ENCODE results near the gene GRK2. TPM values are rescaled to one million over a fixed set of nuclear protein-coding genes. Genes with fewer than 3 reads are reported as not detected.
"Not testable (repeated sequence)": the region's sequence is repeated elsewhere in the genome, so short reads cannot be mapped to it uniquely, and the experiment has no call there.

The GRK2 gene
- total RNA-seq, 1 donor from 2014 or later: 35.7 TPM

- DNase-seq (ENCODE audit: low read depth, low spot score): no peak
Measured at GRCh38 chr11:67253872-67254624, 12.2 kb upstream of the GRK2 start.

GRCh38 chr11:67254798-67255197, 11.5 kb upstream of the GRK2 start:
- DNase-seq (ENCODE audit: low read depth, low spot score): no peak

GRCh38 chr11:67255353-67255752, 10.9 kb upstream of the GRK2 start:
- no peak for DNase-seq (ENCODE audit: low read depth, low spot score)

- DNase-seq (ENCODE audit: low read depth, low spot score): no peak
Measured at GRCh38 chr11:67255864-67256263, 10.4 kb upstream of the GRK2 start.

GRCh38 chr11:67256477-67257135, 9.7 kb upstream of the GRK2 start:
- DNase-seq (ENCODE audit: low read depth, low spot score): no peak

GRCh38 chr11:67260406-67260805, 5.9 kb upstream of the GRK2 start:
- DNase-seq (ENCODE audit: low read depth, low spot score): no peak

- DNase-seq (ENCODE audit: low read depth, low spot score): not testable (repeated sequence)
Measured at GRCh38 chr11:67260885-67261639, 5.2 kb upstream of the GRK2 start.

- DNase-seq (ENCODE audit: low read depth, low spot score): no peak
Measured at GRCh38 chr11:67261640-67261945, 4.7 kb upstream of the GRK2 start.

GRCh38 chr11:67261946-67262681, 4.2 kb upstream of the GRK2 start:
- no peak for DNase-seq (ENCODE audit: low read depth, low spot score)

GRCh38 chr11:67262731-67263675, 3.3 kb upstream of the GRK2 start:
- DNase-seq (ENCODE audit: low read depth, low spot score): peak; percentile 36

- no peak for DNase-seq (ENCODE audit: low read depth, low spot score)
Measured at GRCh38 chr11:67264260-67264659, 2.0 kb upstream of the GRK2 start.

- no peak for DNase-seq (ENCODE audit: low read depth, low spot score)
Measured at GRCh38 chr11:67264877-67265632, 1.2 kb upstream of the GRK2 start.

- no peak for DNase-seq (ENCODE audit: low read depth, low spot score)
Measured at GRCh38 chr11:67265633-67266448, 432 bp upstream of the GRK2 start.

GRCh38 chr11:67267188-67268080, 1.2 kb downstream of the GRK2 start:
- no peak for DNase-seq (ENCODE audit: low read depth, low spot score)

- DNase-seq (ENCODE audit: low read depth, low spot score): no peak
Measured at GRCh38 chr11:67268081-67268961, 2.0 kb downstream of the GRK2 start.

- no peak for DNase-seq (ENCODE audit: low read depth, low spot score)
Measured at GRCh38 chr11:67268962-67269268, 2.6 kb downstream of the GRK2 start.

Measured in pulmonary artery endothelial cell (primary cell).